Lung (tissue), 12 donors: Measurements from ENCODE around the gene LRRC8D. TPM values are rescaled to one million over a fixed set of nuclear protein-coding genes. Genes with fewer than 3 reads are reported as not detected.

Source experiments
- ATAC-seq: fragments of 200-7000 bp; cut with Tn5 transposase; one replicate; pipeline ENCODE4 v1.9.1; 2020; ENCODE audit warnings: moderate number of reproducible peaks; ENCODE audit not compliant: insufficient read depth, low FRiP score
- DNase-seq, 3 donors: peaks; one replicate each; pipeline ENCODE4 v3.0.0-alpha.2; 2013 to 2017
- H3K27ac ChIP-seq, 2 donors: one replicate each; pipeline ENCODE4 v1.5.1; 2013; ENCODE audit warnings: mild to moderate bottlenecking in 2 of 2, moderate library complexity in 2 of 2, control low read depth in 1 of 2, inconsistent platforms in 1 of 2, low read depth in 1 of 2, low read length in 1 of 2
- H3K27me3 ChIP-seq, 3 donors: one replicate each; pipeline ENCODE4 v1.5.1; 2013; ENCODE audit warnings: low read length in 2 of 3; ENCODE audit not compliant: control insufficient read depth in 3 of 3, insufficient read depth in 3 of 3
- H3K36me3 ChIP-seq, 4 donors: one replicate each; pipeline ENCODE4 v1.5.1; 2013; ENCODE audit warnings: low read length in 4 of 4, mild to moderate bottlenecking in 1 of 4, moderate library complexity in 1 of 4; ENCODE audit not compliant: control insufficient read depth in 4 of 4, insufficient read depth in 4 of 4
- H3K4me1 ChIP-seq, 5 donors: one replicate each; pipeline ENCODE4 v1.5.1; 2013; ENCODE audit warnings: low read length in 5 of 5, mild to moderate bottlenecking in 2 of 5, moderate library complexity in 1 of 5; ENCODE audit not compliant: control insufficient read depth in 5 of 5, insufficient read depth in 5 of 5
- H3K4me3 ChIP-seq: one replicate; pipeline ENCODE4 v1.5.1; 2013; ENCODE audit warnings: mild to moderate bottlenecking, control low read depth, moderate library complexity
- H3K9ac ChIP-seq, 2 donors: one replicate each; pipeline ENCODE4 v1.5.1; 2013; ENCODE audit warnings: low read length in 2 of 2, control low read depth in 1 of 2; ENCODE audit not compliant: insufficient read depth in 1 of 2
- H3K9me3 ChIP-seq, 4 donors: one replicate each; pipeline ENCODE4 v1.5.1; 2013; ENCODE audit warnings: low read length in 3 of 4, mild to moderate bottlenecking in 1 of 4, moderate library complexity in 1 of 4; ENCODE audit not compliant: control insufficient read depth in 4 of 4, insufficient read depth in 3 of 4
- WGBS, 2 donors: extraction: QIAGEN DNeasy Blood & Tissue Kit; methylation state at CpG; one replicate each; pipeline ENCODE4 v1.1.7; 2013; 5-methylcytosine and 5-hydroxymethylcytosine counted together
- polyA plus RNA-seq, 2 donors: library from polyadenylated mRNA; stranded (reverse); fragments of 200-250 nt; gene quantifications; one replicate each; pipeline ENCODE4 v1.2.1, GENCODE V29; 2013
- total RNA-seq, 2 donors: library from RNA; depleted of rRNA in 1 of 2; stranded (reverse); fragments of >200 nt in 1 of 2; gene quantifications; one replicate each; pipeline ENCODE4 v1.2.1, GENCODE V29; 2014 to 2021
- TF ChIP-seq, protein P1 (sequence below): IDR thresholded peaks from 2 replicates; pipeline ENCODE4 v1.5.1; 2012; ENCODE audit warnings: mild to moderate bottlenecking; ENCODE audit errors: control extremely low read depth, extremely low read depth
- donor health status: control.
- donor health status: control.
- donor health status: Bipolar disorder and iron deficiency.
- donor health status: healthy.
- donor health status: DM: yes; HTN: yes; CAD: no.

Gene LRRC8D
- total and polyA plus RNA-seq, 4 donors, result 5.1 to 24.2 (median 11.3) TPM

DNA sequence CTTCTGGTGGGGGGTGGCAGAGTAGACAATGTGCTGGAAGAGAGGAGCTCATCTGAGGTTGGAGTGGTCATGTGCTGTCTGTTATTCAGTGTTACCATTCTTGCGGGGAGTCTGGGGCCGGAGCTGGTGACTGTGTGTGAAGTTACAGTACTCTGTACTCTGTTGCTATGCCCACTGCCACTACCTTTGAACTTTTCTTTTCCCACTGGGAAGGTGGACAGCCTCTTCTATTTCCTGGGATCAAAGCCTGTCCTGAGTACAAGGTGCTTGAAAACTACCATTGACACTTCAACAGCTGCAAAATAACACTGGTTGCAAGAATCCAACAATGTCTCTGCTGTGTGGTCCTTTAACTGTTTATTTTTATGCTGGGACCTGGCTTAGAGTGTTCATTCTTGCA lies 107.7 kb downstream of the LRRC8D start:
- no peak for ATAC-seq
- Histone ChIP-seq H3K27ac (no peak overlapping the region), H3K4me3 (no peak overlapping the region), H3K9me3 (peaks cover 0 to 4% (median 1%) of the 10 kb centered on the region in 4 donors), H3K4me1 (peaks cover 0 to 5% (median 0%) of the 10 kb centered on the region in 5 donors), H3K9ac (no peak overlapping the region), H3K27me3 (no peaks in the 10 kb centered on the region), H3K36me3 (peaks cover 1 to 5% (median 4%) of the 10 kb centered on the region in 4 donors)
- no peak for DNase-seq
- TF ChIP-seq, protein P1, sequence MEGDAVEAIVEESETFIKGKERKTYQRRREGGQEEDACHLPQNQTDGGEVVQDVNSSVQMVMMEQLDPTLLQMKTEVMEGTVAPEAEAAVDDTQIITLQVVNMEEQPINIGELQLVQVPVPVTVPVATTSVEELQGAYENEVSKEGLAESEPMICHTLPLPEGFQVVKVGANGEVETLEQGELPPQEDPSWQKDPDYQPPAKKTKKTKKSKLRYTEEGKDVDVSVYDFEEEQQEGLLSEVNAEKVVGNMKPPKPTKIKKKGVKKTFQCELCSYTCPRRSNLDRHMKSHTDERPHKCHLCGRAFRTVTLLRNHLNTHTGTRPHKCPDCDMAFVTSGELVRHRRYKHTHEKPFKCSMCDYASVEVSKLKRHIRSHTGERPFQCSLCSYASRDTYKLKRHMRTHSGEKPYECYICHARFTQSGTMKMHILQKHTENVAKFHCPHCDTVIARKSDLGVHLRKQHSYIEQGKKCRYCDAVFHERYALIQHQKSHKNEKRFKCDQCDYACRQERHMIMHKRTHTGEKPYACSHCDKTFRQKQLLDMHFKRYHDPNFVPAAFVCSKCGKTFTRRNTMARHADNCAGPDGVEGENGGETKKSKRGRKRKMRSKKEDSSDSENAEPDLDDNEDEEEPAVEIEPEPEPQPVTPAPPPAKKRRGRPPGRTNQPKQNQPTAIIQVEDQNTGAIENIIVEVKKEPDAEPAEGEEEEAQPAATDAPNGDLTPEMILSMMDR, result no peak
- WGBS, 2 donors, result 97 to 98% methylated on average over 2 of the region's 2 CpGs

DNA sequence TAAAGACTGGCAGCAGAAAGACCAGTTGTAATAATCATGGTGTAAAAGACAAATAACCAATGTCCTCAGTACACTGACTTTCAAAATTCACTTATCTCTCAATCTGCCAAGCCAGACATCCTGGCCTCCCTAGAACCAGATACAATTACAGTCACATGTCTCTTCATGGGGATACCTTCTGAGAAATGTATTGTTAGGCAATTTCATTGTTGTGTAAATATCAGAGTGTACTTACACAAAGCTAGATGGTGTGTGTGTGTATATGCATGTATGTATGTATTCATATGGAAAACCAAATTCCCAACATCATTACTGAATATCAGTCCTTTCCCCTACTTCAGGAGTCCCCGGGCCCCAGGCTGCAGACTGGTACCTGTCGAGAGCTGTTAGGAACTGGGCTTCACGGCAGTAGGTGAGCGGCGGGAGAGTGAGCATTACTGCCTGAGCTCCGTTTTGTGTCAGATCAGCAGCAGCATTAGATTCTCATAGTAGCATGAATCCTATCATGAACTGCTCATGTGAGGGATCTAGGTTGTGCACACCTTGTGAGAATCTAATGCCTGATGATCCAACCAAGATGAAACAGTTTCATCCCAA lies 108.7 kb downstream of the LRRC8D start:
- ATAC-seq (no peak), DNase-seq (no peak)
- H3K9me3 ChIP-seq, result peaks cover 0 to 2% (median 0%) of the 10 kb centered on the region in 4 donors
- H3K27ac ChIP-seq, result no peak overlapping the region
- TF ChIP-seq, protein P1, result no peak
- WGBS, 2 donors, result 96 to 97% methylated on average over 6 of the region's 6 CpGs
- H3K9ac ChIP-seq, result no peak overlapping the region
- no peak overlapping the region for H3K4me3 ChIP-seq
- H3K4me1 ChIP-seq, result peaks cover 0 to 8% (median 0%) of the 10 kb centered on the region in 5 donors
- no peaks in the 10 kb centered on the region for H3K27me3 ChIP-seq
- H3K36me3 ChIP-seq, result peaks cover 3 to 16% (median 6%) of the 10 kb centered on the region in 4 donors

DNA sequence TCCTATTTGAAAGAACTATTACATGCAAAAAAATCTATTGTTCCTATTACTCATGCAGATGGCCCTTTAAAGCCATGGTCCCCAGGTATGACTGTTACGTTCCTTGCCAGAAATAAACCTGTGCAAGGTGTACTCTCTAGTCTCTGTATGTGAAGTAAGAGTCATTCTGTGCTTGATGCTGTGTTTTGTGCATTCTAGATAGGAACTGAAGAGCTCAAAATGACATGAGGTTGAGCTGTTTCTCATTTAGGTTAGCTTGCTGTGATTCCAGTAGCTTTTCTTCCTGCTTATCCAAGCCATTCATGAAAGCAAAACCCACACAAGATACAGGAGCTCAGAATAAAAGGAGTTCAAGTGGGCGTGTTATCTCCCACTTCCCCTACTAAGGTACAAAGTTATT lies 109.7 kb downstream of the LRRC8D start:
- H3K4me3 ChIP-seq, result no peak overlapping the region
- no peaks in the 10 kb centered on the region for H3K27me3 ChIP-seq
- H3K27ac ChIP-seq, result no peak overlapping the region
- ATAC-seq (no peak), DNase-seq (no peak)
- TF ChIP-seq, protein P1, result no peak
- H3K4me1 ChIP-seq, result peaks cover 0 to 15% (median 0%) of the 10 kb centered on the region in 5 donors
- H3K36me3 ChIP-seq, result peaks cover 3 to 21% (median 7%) of the 10 kb centered on the region in 4 donors
- H3K9ac ChIP-seq, result no peak overlapping the region
- peaks cover 0 to 2% (median 0%) of the 10 kb centered on the region in 4 donors for H3K9me3 ChIP-seq
- WGBS, 2 donors, result 76 to 89% methylated on average over 2 of the region's 2 CpGs
